Prostate gland (tissue), 2 donors: ENCODE results near the gene CEP76.
A peak's percentile ranks its signal among the peaks of the same experiment; 100 is the strongest.

ENCODE experiments used
- CTCF ChIP-seq, 4 experiments: fragments of 200-600 bp in 2 of 4; fragments of 450-650 bp in 2 of 4; sonication (generic) in 2 of 4; IDR thresholded peaks; 1 replicate in 3 of 4; 2 replicates in 1 of 4; pipeline ENCODE4 v1.5.1; 2016 to 2019; ENCODE audit warnings: antibody characterized with exemption in 4 of 4, mild to moderate bottlenecking in 2 of 4, moderate library complexity in 2 of 4
- POLR2A ChIP-seq: fragments of 450-650 bp; IDR thresholded peaks from one replicate; pipeline ENCODE4 v1.6.1; 2016; ENCODE audit warnings: antibody characterized with exemption, mild to moderate bottlenecking

- TF ChIP-seq CTCF (IDR thresholded peaks at IDR 0.05) (no peak), POLR2A (peak; percentile 47)
Observed at GRCh38 chr18:12656938-12657683, 45.4 kb downstream of the CEP76 start.
